Right lobe of liver (tissue), 4 donors: ENCODE results near the gene TRRAP.

Experiments used
- CTCF ChIP-seq, 4 donors: fragments of 200-600 bp in 3 of 4; fragments of 450-650 bp in 1 of 4; IDR thresholded peaks; one replicate each; pipeline versions ENCODE4 v1.5.1 to v1.8.0; 2016 to 2022; ENCODE audit warnings: antibody characterized with exemption in 4 of 4, mild to moderate bottlenecking in 2 of 4
- POLR2A ChIP-seq: fragments of 450-650 bp; IDR thresholded peaks from one replicate; pipeline ENCODE4 v1.6.1; 2017; ENCODE audit warnings: antibody characterized with exemption, mild to moderate bottlenecking
- donor health status: DM: no; HTN: no; CAD: no.
- donor health status: DM: no; HTN: no; CAD: no.
- donor health status: DM: no; HTN: yes; CAD: no.

GRCh38 chr7:98974906-98975816, 96.8 kb downstream of the TRRAP start:
- TF ChIP-seq POLR2A (no peak), CTCF (IDR thresholded peaks at IDR 0.05) (no peak)
